Measurements from ENCODE around the gene FAM50A. TPM values are rescaled to one million over a fixed set of nuclear protein-coding genes. Genes with fewer than 3 reads are reported as not detected.

The FAM50A gene
- total RNA-seq, 4 donors from 2014 or later = 39.9 to 130 (median 52.0) TPM

DNA sequence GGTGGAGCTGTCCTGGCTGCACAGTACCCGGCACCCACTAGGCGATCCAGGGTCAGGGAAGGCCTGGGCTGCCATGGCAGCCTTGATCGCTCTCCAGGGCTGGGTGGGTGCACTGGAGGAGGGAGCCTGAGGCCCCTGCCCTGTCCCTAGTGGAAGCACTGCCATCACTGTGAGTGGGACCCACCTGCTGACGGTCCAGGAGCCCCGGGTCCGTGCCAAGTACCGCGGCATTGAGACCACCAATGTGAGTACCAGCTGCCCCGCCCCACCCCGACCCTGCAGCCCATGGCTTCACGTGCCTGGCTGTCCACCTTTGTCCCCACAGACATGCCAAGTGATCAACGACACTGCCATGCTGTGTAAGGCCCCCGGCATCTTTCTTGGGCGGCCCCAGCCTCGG, 23.0 kb downstream of the FAM50A start:
- no peak for DNase-seq
- Histone ChIP-seq H3K27me3 (no peaks in the 10 kb centered on the region), H3K4me1 (no peaks in the 10 kb centered on the region), H3K27ac (no peak overlapping the region), H3K4me3 (no peak overlapping the region), H3K9me3 (no peaks in the 10 kb centered on the region), H3K36me3 (no peaks in the 10 kb centered on the region)
- 94% methylated on average over 10 of the region's 15 CpGs; no CpG with 5 or more reads in 1 of the 2 donors for WGBS, 2 donors (ENCODE audit: low coverage in 1 of 2)
- in situ Hi-C loops (cut with MboI; ENCODE audit: low pct_ligation_motif_present in 1 of 4, low pct_unique_long_range_greater_than_20kb in 1 of 4, low sequenced_read_pairs in 3 of 4) (no loop called here), intact Hi-C loops (cut with DNase I; ENCODE audit: low total_unique reads) (no loop called here)
- no peak for TF ChIP-seq POLR2AphosphoS5 (IDR thresholded peaks at IDR 0.05)
- no peak for TF ChIP-seq CTCF (IDR thresholded peaks at IDR 0.05)
- no peak for TF ChIP-seq POLR2A (IDR thresholded peaks at IDR 0.05)
- no peak for TF ChIP-seq EP300 (IDR thresholded peaks at IDR 0.05; ENCODE audit: low read depth)

- no peaks in the 10 kb centered on the region for H3K9me3 ChIP-seq
- DNase-seq = no peak
- intact Hi-C loops (cut with DNase I; ENCODE audit: low total_unique reads) (no loop called here), in situ Hi-C loops (cut with MboI; ENCODE audit: low pct_ligation_motif_present in 1 of 4, low pct_unique_long_range_greater_than_20kb in 1 of 4, low sequenced_read_pairs in 3 of 4) (no loop called here)
- no peaks in the 10 kb centered on the region for H3K4me1 ChIP-seq
- no peaks in the 10 kb centered on the region for H3K36me3 ChIP-seq
- TF ChIP-seq EP300 (IDR thresholded peaks at IDR 0.05; ENCODE audit: low read depth) (no peak), POLR2AphosphoS5 (IDR thresholded peaks at IDR 0.05) (no peak), CTCF (IDR thresholded peaks at IDR 0.05) (no peak), POLR2A (IDR thresholded peaks at IDR 0.05) (no peak)
- H3K4me3 ChIP-seq = no peak overlapping the region
- H3K27me3 ChIP-seq = no peaks in the 10 kb centered on the region
- H3K27ac ChIP-seq = no peak overlapping the region
- 95% methylated on average over 19 of the region's 21 CpGs; no CpG with 5 or more reads in 1 of the 2 donors for WGBS, 2 donors (ENCODE audit: low coverage in 1 of 2)
Observed at GRCh38 chrX:154467556-154467955, 23.6 kb downstream of the FAM50A start.

DNA sequence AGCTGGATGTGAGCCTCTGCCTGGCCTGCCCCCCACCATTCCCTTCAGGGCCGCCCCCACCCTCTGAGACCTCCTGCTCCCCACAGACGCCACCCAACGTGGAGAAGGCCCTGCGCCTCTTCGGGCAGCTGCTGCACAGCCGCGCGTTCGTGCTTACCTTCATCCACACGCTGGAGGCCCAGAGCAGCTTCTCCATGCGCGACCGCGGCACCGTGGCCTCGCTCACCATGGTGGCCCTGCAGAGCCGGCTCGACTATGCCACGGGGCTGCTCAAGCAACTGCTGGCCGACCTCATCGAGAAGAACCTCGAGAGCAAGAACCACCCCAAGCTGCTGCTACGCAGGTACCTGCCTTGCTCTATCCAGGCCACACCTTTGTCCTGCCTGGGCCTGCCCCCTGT, 24.3 kb downstream of the FAM50A start:
- intact Hi-C loops (cut with DNase I; ENCODE audit: low total_unique reads) = no loop called here
- H3K4me3 ChIP-seq = no peak overlapping the region
- H3K27me3 ChIP-seq = no peaks in the 10 kb centered on the region
- H3K36me3 ChIP-seq = no peaks in the 10 kb centered on the region
- WGBS, 2 donors (ENCODE audit: low coverage in 1 of 2) = 97% methylated on average over 23 of the region's 23 CpGs; no CpG with 5 or more reads in 1 of the 2 donors
- no peaks in the 10 kb centered on the region for H3K4me1 ChIP-seq
- no peak for TF ChIP-seq POLR2AphosphoS5 (IDR thresholded peaks at IDR 0.05)
- TF ChIP-seq CTCF (IDR thresholded peaks at IDR 0.05) = no peak
- no peak for TF ChIP-seq POLR2A (IDR thresholded peaks at IDR 0.05)
- no peak for TF ChIP-seq EP300 (IDR thresholded peaks at IDR 0.05; ENCODE audit: low read depth)
- in situ Hi-C loops (cut with MboI; ENCODE audit: low pct_ligation_motif_present in 1 of 4, low pct_unique_long_range_greater_than_20kb in 1 of 4, low sequenced_read_pairs in 3 of 4) = no loop called here
- no peaks in the 10 kb centered on the region for H3K9me3 ChIP-seq
- DNase-seq = no peak
- H3K27ac ChIP-seq = no peak overlapping the region

- intact Hi-C loops (cut with DNase I; ENCODE audit: low total_unique reads) = no loop called here
Observed at GRCh38 chrX:154469114-154469513, 25.2 kb downstream of the FAM50A start.

More at GRCh38 chrX:154469114-154469513, 25.2 kb downstream of the FAM50A start:
- 95% methylated on average over 9 of the region's 9 CpGs; no CpG with 5 or more reads in 1 of the 2 donors for WGBS, 2 donors (ENCODE audit: low coverage in 1 of 2)
- H3K36me3 ChIP-seq = no peaks in the 10 kb centered on the region
- no peak overlapping the region for H3K27ac ChIP-seq
- no peak for TF ChIP-seq POLR2A (IDR thresholded peaks at IDR 0.05)
- TF ChIP-seq EP300 (IDR thresholded peaks at IDR 0.05; ENCODE audit: low read depth) = no peak
- TF ChIP-seq POLR2AphosphoS5 (IDR thresholded peaks at IDR 0.05) = no peak
- TF ChIP-seq CTCF (IDR thresholded peaks at IDR 0.05) = no peak
- H3K4me1 ChIP-seq = no peaks in the 10 kb centered on the region
- no peaks in the 10 kb centered on the region for H3K9me3 ChIP-seq
- no peak for DNase-seq
- H3K4me3 ChIP-seq = no peak overlapping the region
- H3K27me3 ChIP-seq = no peaks in the 10 kb centered on the region
- in situ Hi-C loops (cut with MboI; ENCODE audit: low pct_ligation_motif_present in 1 of 4, low pct_unique_long_range_greater_than_20kb in 1 of 4, low sequenced_read_pairs in 3 of 4) = no loop called here
